Activated T-helper 2 cell treated with anti-CD3 and anti-CD28 coated beads, Interferon-gamma antibody, Interleukin-2, Interleukin-4, amounts not matched to agents 10 μg/mL and 5 μg/mL and 100 μg/mL, durations not matched to agents 14 hours and 24 hours and 36 hours (primary cell): ENCODE results near the gene TCF3. TPM values are rescaled to one million over a fixed set of nuclear protein-coding genes. Genes with fewer than 3 reads are reported as not detected.

Experiments used
- DNase-seq: peaks from one replicate; pipeline ENCODE4 v3.0.0; 2021; ENCODE audit warnings: low spot score
- H3K27ac Mint-ChIP-seq: one replicate; pipeline ENCODE4 v1.8.0; 2021; ENCODE audit warnings: mixed read lengths
- H3K27me3 Mint-ChIP-seq: one replicate; pipeline ENCODE4 v1.8.0; 2021; ENCODE audit warnings: low read depth, mixed read lengths
- H3K36me3 Mint-ChIP-seq: one replicate; pipeline ENCODE4 v1.8.0; 2021; ENCODE audit warnings: low read depth, mixed read lengths
- H3K4me1 Mint-ChIP-seq: one replicate; pipeline ENCODE4 v1.8.0; 2021; ENCODE audit warnings: low read depth, mixed read lengths
- H3K4me3 Mint-ChIP-seq: one replicate; pipeline ENCODE4 v1.8.0; 2021; ENCODE audit warnings: low read depth, mild to moderate bottlenecking, moderate library complexity, mixed read lengths
- H3K9me3 Mint-ChIP-seq: one replicate; pipeline ENCODE4 v1.8.0; 2021; ENCODE audit warnings: mixed read lengths
- intact Hi-C: fragments of 100-400 bp; cut with micrococcal nuclease; formaldehyde crosslinking; loops from one replicate; pipeline ENCODE4 v1.15.1; 2023
- total RNA-seq: library from RNA; stranded (reverse); gene quantifications from 2 replicates; pipeline ENCODE4 v1.2.3, GENCODE V29; 2022

Gene TCF3
- total RNA-seq, 1 donor from 2014 or later = 153 TPM

- Mint-ChIP-seq H3K27ac (peak overlapping the region; percentile 12), H3K27me3 (no peaks in the 10 kb centered on the region), H3K9me3 (no peaks in the 10 kb centered on the region), H3K4me3 (no peak overlapping the region), H3K36me3 (peaks cover 13% of the 10 kb centered on the region), H3K4me1 (peaks cover 11% of the 10 kb centered on the region)
- intact Hi-C loops = loop anchor here (5.0 kb wide), 1 partner anchor 62 kb away; the partner anchor contains the start of gene MBD3
- no peak for DNase-seq
Observed at GRCh38 chr19:1654178-1654792, 1.9 kb upstream of the TCF3 start.

- Mint-ChIP-seq H3K4me3 (peak overlapping the region; percentile 74), H3K27me3 (no peaks in the 10 kb centered on the region), H3K4me1 (peaks cover 16% of the 10 kb centered on the region), H3K36me3 (peaks cover 17% of the 10 kb centered on the region), H3K27ac (peak overlapping the region; percentile 80), H3K9me3 (no peaks in the 10 kb centered on the region)
- no peak for DNase-seq
- intact Hi-C loops = loop anchor here (5.0 kb wide), 1 partner anchor 61 kb away; the partner anchor contains the start of gene MBD3
Observed at GRCh38 chr19:1653300-1653628, 849 bp upstream of the TCF3 start.

- peak; percentile 38 for DNase-seq
- peak overlapping the region; percentile 89 for H3K27ac Mint-ChIP-seq
- no peaks in the 10 kb centered on the region for H3K27me3 Mint-ChIP-seq
- no peaks in the 10 kb centered on the region for H3K9me3 Mint-ChIP-seq
- peaks cover 16% of the 10 kb centered on the region for H3K4me1 Mint-ChIP-seq
- intact Hi-C loops = loop anchor here (1.0 to 5.0 kb wide), 2 partner anchors 46 to 59 kb away; partner anchors contain the start of genes MBD3 and UQCR11
- H3K4me3 Mint-ChIP-seq = peak overlapping the region; percentile 91
- H3K36me3 Mint-ChIP-seq = peaks cover 17% of the 10 kb centered on the region
Observed at GRCh38 chr19:1651568-1652291, 685 bp downstream of the TCF3 start.

GRCh38 chr19:1650650-1651567 is 1.5 kb downstream of the TCF3 start:
- peak; percentile 40 for DNase-seq
- Mint-ChIP-seq H3K4me3 (peak overlapping the region; percentile 91), H3K4me1 (peaks cover 16% of the 10 kb centered on the region), H3K27me3 (no peaks in the 10 kb centered on the region), H3K27ac (peak overlapping the region; percentile 89), H3K36me3 (peaks cover 23% of the 10 kb centered on the region), H3K9me3 (no peaks in the 10 kb centered on the region)
- intact Hi-C loops = loop anchor here (5.0 kb wide), 1 partner anchor 59 kb away; the partner anchor contains the start of gene MBD3

- peaks cover 31% of the 10 kb centered on the region for H3K36me3 Mint-ChIP-seq
- H3K27me3 Mint-ChIP-seq = no peaks in the 10 kb centered on the region
- H3K4me1 Mint-ChIP-seq = peaks cover 16% of the 10 kb centered on the region
- intact Hi-C loops = loop anchor here (5.0 kb wide), 1 partner anchor 58 kb away; the partner anchor contains the start of gene MBD3
- no peaks in the 10 kb centered on the region for H3K9me3 Mint-ChIP-seq
- H3K4me3 Mint-ChIP-seq = peak overlapping the region; percentile 91
- no peak for DNase-seq
- peak overlapping the region; percentile 89 for H3K27ac Mint-ChIP-seq
Observed at GRCh38 chr19:1649706-1650649, 2.4 kb downstream of the TCF3 start.

GRCh38 chr19:1648920-1649541 is 3.4 kb downstream of the TCF3 start:
- peaks cover 31% of the 10 kb centered on the region for H3K36me3 Mint-ChIP-seq
- no peak for DNase-seq
- H3K27ac Mint-ChIP-seq = peak overlapping the region; percentile 46
- peaks cover 16% of the 10 kb centered on the region for H3K4me1 Mint-ChIP-seq
- H3K9me3 Mint-ChIP-seq = no peaks in the 10 kb centered on the region
- H3K4me3 Mint-ChIP-seq = no peak overlapping the region
- intact Hi-C loops = no loop called here
- no peaks in the 10 kb centered on the region for H3K27me3 Mint-ChIP-seq

- intact Hi-C loops = no loop called here
- H3K4me3 Mint-ChIP-seq = no peak overlapping the region
- no peak overlapping the region for H3K27ac Mint-ChIP-seq
- no peaks in the 10 kb centered on the region for H3K27me3 Mint-ChIP-seq
- DNase-seq = no peak
- H3K36me3 Mint-ChIP-seq = peaks cover 31% of the 10 kb centered on the region
- H3K9me3 Mint-ChIP-seq = no peaks in the 10 kb centered on the region
- H3K4me1 Mint-ChIP-seq = peaks cover 16% of the 10 kb centered on the region
Observed at GRCh38 chr19:1648459-1648849, 4.0 kb downstream of the TCF3 start.

- H3K27ac Mint-ChIP-seq = no peak overlapping the region
- no peak overlapping the region for H3K4me3 Mint-ChIP-seq
- no peaks in the 10 kb centered on the region for H3K9me3 Mint-ChIP-seq
- no peaks in the 10 kb centered on the region for H3K27me3 Mint-ChIP-seq
- no peak for DNase-seq
- intact Hi-C loops = no loop called here
- H3K4me1 Mint-ChIP-seq = peaks cover 15% of the 10 kb centered on the region
- H3K36me3 Mint-ChIP-seq = peaks cover 36% of the 10 kb centered on the region
Observed at GRCh38 chr19:1647501-1648458, 4.6 kb downstream of the TCF3 start.

GRCh38 chr19:1646659-1647453 is 5.6 kb downstream of the TCF3 start:
- Mint-ChIP-seq H3K27ac (no peak overlapping the region), H3K27me3 (no peaks in the 10 kb centered on the region), H3K9me3 (no peaks in the 10 kb centered on the region), H3K4me1 (peaks cover 15% of the 10 kb centered on the region), H3K4me3 (no peak overlapping the region), H3K36me3 (peaks cover 43% of the 10 kb centered on the region)
- DNase-seq = no peak
- intact Hi-C loops = no loop called here

- intact Hi-C loops = no loop called here
- peaks cover 43% of the 10 kb centered on the region for H3K36me3 Mint-ChIP-seq
- H3K9me3 Mint-ChIP-seq = no peaks in the 10 kb centered on the region
- no peaks in the 10 kb centered on the region for H3K27me3 Mint-ChIP-seq
- H3K27ac Mint-ChIP-seq = no peak overlapping the region
- peaks cover 14% of the 10 kb centered on the region for H3K4me1 Mint-ChIP-seq
- no peak overlapping the region for H3K4me3 Mint-ChIP-seq
- no peak for DNase-seq
Observed at GRCh38 chr19:1646149-1646548, 6.3 kb downstream of the TCF3 start.
